Gastroesophageal sphincter (tissue), 4 donors: Measurements from ENCODE around the gene DCPS. TPM values are rescaled to one million over a fixed set of nuclear protein-coding genes. Genes with fewer than 3 reads are reported as not detected.

Experiments used
- ATAC-seq: fragments of 150-250 bp; one replicate; pipeline ENCODE4 v1.9.1; 2016; ENCODE audit warnings: mild to moderate bottlenecking, moderate library complexity
- H3K27ac ChIP-seq, 4 donors: fragments of 200-600 bp; sonication (generic) in 3 of 4; 1 replicate in 3 of 4; 2 replicates in 1 of 4; pipeline ENCODE4 v1.5.1; 2016 to 2019
- H3K27me3 ChIP-seq: fragments of 200-600 bp; sonication (generic); one replicate; pipeline ENCODE4 v1.5.1; 2019
- H3K36me3 ChIP-seq, 2 donors: fragments of 200-600 bp; sonication (generic); one replicate each; pipeline ENCODE4 v1.5.1; 2019; ENCODE audit warnings: control low read depth in 1 of 2
- H3K4me1 ChIP-seq, 3 donors: fragments of 200-600 bp; sonication (generic); 1 replicate in 2 of 3; 2 replicates in 1 of 3; pipeline ENCODE4 v1.5.1; 2016 to 2019; ENCODE audit warnings: control low read depth in 2 of 3
- H3K4me3 ChIP-seq, 2 donors: fragments of 200-600 bp; sonication (generic); one replicate each; pipeline ENCODE4 v1.5.1; 2019; ENCODE audit warnings: mild to moderate bottlenecking in 1 of 2, moderate library complexity in 1 of 2
- H3K9me3 ChIP-seq, 3 donors: fragments of 200-600 bp; sonication (generic); one replicate each; pipeline ENCODE4 v1.5.1; 2017 to 2019; ENCODE audit warnings: control low read depth in 2 of 3
- EP300 ChIP-seq: sonication (generic); formaldehyde crosslinking; IDR thresholded peaks from one replicate; pipeline ENCODE4 v1.6.1; 2017; ENCODE audit warnings: antibody characterized with exemption, mild to moderate bottlenecking
- POLR2A ChIP-seq, 2 donors: fragments of 450-650 bp; IDR thresholded peaks; one replicate each; pipeline ENCODE4 v1.6.1; 2017; ENCODE audit warnings: antibody characterized with exemption in 2 of 2, mild to moderate bottlenecking in 2 of 2, moderate library complexity in 1 of 2
- POLR2AphosphoS5 ChIP-seq: sonication (generic); formaldehyde crosslinking; IDR thresholded peaks from one replicate; pipeline ENCODE4 v1.6.1; 2017; ENCODE audit warnings: antibody characterized with exemption
- WGBS, 2 donors: methylation state at CpG; one replicate each; pipeline ENCODE4 v1.1.5; 2018; ENCODE audit warnings: low coverage in 1 of 2; 5-methylcytosine and 5-hydroxymethylcytosine counted together
- total RNA-seq, 4 donors: library from RNA; depleted of rRNA; stranded (reverse); fragments of >200 nt; gene quantifications; one replicate each; pipeline ENCODE4 v1.1.0, GENCODE V29; 2016
- TF ChIP-seq, protein P1 (sequence below), 4 experiments: fragments of 200-600 bp in 2 of 4; fragments of 450-650 bp in 2 of 4; sonication (generic) in 1 of 4; IDR thresholded peaks; one replicate each; pipeline ENCODE4 v1.5.1; 2017 to 2019; ENCODE audit warnings: antibody characterized with exemption in 4 of 4, mild to moderate bottlenecking in 2 of 4, moderate library complexity in 2 of 4

The DCPS gene
- total RNA-seq, 4 donors from 2014 or later = 11.8 to 20.6 (median 15.9) TPM

DNA sequence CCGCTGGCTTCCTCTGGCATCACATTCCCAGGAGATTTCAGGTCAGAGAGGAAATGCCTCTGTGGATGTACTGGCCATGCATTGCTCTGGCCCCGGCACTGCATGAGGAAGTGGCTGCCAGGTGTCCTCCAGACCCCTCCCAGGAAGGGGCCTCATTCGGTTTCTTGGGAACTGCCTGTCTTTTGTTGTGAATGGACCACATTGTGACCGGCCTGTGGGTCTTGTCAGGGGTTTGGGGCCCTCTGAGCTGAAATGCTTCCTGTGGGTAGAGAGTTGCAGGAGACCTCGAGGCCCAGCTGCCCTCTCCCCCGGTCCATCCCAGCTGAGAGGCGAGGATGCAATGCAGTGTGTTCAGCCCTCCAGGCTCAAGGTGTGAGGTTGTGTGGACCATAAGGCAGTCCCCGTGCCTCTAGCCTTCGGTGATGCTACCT is 32.8 kb downstream of the DCPS start:
- TF ChIP-seq, protein P1, sequence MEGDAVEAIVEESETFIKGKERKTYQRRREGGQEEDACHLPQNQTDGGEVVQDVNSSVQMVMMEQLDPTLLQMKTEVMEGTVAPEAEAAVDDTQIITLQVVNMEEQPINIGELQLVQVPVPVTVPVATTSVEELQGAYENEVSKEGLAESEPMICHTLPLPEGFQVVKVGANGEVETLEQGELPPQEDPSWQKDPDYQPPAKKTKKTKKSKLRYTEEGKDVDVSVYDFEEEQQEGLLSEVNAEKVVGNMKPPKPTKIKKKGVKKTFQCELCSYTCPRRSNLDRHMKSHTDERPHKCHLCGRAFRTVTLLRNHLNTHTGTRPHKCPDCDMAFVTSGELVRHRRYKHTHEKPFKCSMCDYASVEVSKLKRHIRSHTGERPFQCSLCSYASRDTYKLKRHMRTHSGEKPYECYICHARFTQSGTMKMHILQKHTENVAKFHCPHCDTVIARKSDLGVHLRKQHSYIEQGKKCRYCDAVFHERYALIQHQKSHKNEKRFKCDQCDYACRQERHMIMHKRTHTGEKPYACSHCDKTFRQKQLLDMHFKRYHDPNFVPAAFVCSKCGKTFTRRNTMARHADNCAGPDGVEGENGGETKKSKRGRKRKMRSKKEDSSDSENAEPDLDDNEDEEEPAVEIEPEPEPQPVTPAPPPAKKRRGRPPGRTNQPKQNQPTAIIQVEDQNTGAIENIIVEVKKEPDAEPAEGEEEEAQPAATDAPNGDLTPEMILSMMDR (IDR thresholded peaks at IDR 0.05) = no peak
- TF ChIP-seq EP300 (no peak), POLR2A (IDR thresholded peaks at IDR 0.05) (no peak), POLR2AphosphoS5 (no peak)
- WGBS, 2 donors = no CpG with 5 or more reads among the region's 9 CpGs
- Histone ChIP-seq H3K4me3 (no peak overlapping the region), H3K27ac (no peak overlapping the region), H3K36me3 (peaks cover 0 to 32% of the 10 kb centered on the region in 2 donors), H3K4me1 (peaks cover 0 to 53% (median 9%) of the 10 kb centered on the region in 3 donors), H3K27me3 (no peaks in the 10 kb centered on the region), H3K9me3 (no peaks in the 10 kb centered on the region)
- no peak for ATAC-seq

DNA sequence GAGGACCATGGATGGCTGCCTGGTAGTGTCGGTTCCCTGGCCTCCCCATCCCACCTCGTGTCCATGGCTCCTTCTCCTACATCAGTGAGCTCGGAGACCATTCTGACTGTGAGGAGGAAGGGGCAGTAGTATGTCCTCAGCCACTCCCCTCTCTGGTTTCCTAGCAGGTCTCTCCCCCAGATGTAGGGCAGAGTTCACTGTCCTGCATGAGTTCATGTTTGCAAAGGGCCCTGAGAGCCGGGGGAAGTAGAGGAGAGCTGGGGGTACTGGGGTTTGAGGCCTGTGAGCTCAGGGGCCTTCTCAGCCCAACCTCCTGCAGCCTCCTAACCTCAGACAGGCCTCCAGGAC is 33.2 kb downstream of the DCPS start:
- ATAC-seq = no peak
- Histone ChIP-seq H3K27ac (no peak overlapping the region), H3K36me3 (peaks cover 0 to 31% of the 10 kb centered on the region in 2 donors), H3K9me3 (no peaks in the 10 kb centered on the region), H3K27me3 (no peaks in the 10 kb centered on the region), H3K4me3 (no peak overlapping the region), H3K4me1 (peaks cover 0 to 50% (median 6%) of the 10 kb centered on the region in 3 donors)
- 100% methylated on average over 1 of the region's 4 CpGs; no CpG with 5 or more reads in 1 of the 2 donors for WGBS, 2 donors
- TF ChIP-seq POLR2AphosphoS5 = no peak
- TF ChIP-seq POLR2A (IDR thresholded peaks at IDR 0.05) = no peak
- no peak for TF ChIP-seq EP300
- TF ChIP-seq, protein P1 (IDR thresholded peaks at IDR 0.05) = no peak

DNA sequence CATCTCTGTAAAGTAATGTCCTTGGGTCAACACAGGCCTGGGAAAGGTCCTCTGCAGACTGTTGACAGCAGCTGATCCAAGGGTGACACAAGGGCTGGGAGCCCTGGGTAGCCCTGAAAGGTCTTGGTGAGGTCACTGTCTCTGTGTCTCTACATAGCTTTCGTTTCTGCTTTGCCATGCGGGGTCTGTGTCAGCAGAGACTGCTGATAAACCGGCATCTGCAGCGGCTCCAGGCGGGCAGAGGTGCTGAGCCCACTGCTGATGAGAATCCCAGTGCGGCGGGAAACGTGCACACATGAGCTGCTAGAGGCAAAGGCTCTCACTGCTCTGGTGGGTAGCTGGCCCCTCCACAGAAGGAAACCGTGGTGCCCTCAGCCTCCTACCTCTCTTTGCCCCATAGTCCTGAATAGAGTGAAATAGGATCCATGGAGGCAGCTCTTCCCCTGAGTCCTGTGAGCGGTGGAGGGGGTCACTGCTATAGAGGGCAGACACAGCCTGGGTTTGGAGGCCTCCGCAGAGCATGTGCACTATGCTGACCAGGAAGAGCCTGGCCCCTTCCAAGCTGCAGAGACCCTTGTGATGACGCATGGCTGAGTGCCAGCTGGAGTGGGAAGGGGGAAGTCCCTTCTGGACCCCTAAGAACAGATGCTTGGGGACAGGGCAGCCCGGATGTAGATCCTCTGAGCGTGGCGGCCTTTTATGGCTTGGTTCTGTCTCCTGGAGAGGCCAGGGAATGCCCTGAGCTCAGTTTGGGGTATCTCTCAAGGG is 33.8 kb downstream of the DCPS start:
- Histone ChIP-seq H3K27me3 (no peaks in the 10 kb centered on the region), H3K4me1 (peaks cover 0 to 45% (median 6%) of the 10 kb centered on the region in 3 donors), H3K9me3 (no peaks in the 10 kb centered on the region), H3K27ac (peak overlapping the region in 1 of 4 donors; percentile 43), H3K4me3 (no peak overlapping the region), H3K36me3 (peaks cover 0 to 30% of the 10 kb centered on the region in 2 donors)
- 77% methylated on average over 3 of the region's 15 CpGs; no CpG with 5 or more reads in 1 of the 2 donors for WGBS, 2 donors
- ATAC-seq = no peak
- TF ChIP-seq EP300 = no peak
- TF ChIP-seq, protein P1 (IDR thresholded peaks at IDR 0.05) = no peak
- TF ChIP-seq POLR2A (IDR thresholded peaks at IDR 0.05) = no peak
- TF ChIP-seq POLR2AphosphoS5 = no peak

DNA sequence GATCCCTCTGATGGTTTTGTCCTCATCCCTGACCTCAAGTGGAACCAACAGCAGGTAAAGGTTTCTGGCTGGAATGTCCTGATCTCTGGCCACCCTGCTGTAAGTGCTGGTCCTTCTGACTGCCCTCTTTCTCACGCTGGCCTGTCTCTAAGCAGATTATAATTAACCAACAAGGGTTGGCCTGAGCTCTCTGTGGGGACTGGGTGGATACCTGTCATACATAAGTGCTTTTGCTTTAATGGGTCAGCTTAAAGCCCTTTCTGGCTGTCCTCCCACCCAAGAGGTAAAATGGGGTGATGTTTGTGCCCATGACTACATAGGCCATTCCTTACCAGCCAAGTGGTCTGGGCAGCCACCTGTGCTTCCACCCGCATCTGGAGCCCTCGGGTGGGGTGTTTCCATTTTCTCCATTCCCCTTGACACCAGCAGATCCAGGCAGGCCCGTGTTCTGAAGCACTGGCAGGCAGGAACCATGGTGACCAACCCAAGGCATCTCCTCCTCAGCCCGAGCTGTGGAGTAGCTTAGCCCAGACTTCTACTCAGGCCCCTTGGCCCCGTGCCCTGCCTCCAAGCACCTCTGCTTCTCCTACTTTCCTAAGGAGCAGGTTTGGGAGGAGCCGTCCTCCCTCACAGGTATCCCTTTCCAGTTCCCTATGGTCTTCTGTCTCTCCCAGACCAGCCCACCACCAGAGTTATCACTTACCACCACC is 34.6 kb downstream of the DCPS start:
- H3K27me3 ChIP-seq = no peaks in the 10 kb centered on the region
- H3K27ac ChIP-seq = peak overlapping the region in 1 of 4 donors; percentile 43
- H3K4me1 ChIP-seq = peaks cover 0 to 37% (median 6%) of the 10 kb centered on the region in 3 donors
- ATAC-seq = no peak
- H3K9me3 ChIP-seq = no peaks in the 10 kb centered on the region
- H3K36me3 ChIP-seq = peaks cover 0 to 32% of the 10 kb centered on the region in 2 donors
- 84 to 88% methylated on average over 3 to 6 of the region's 7 CpGs for WGBS, 2 donors
- no peak overlapping the region for H3K4me3 ChIP-seq
- no peak for TF ChIP-seq POLR2A (IDR thresholded peaks at IDR 0.05)
- no peak for TF ChIP-seq POLR2AphosphoS5
- no peak for TF ChIP-seq EP300
- TF ChIP-seq, protein P1 (IDR thresholded peaks at IDR 0.05) = no peak
